ENCODE data around the gene MEAF6. TPM values are rescaled to one million over a fixed set of nuclear protein-coding genes. Genes with fewer than 3 reads are reported as not detected.

MEAF6 gene
- total and polyA plus RNA-seq, 2 experiments from 2014 or later: 60.1 to 64.5 TPM

- Histone ChIP-seq H4K20me1 (replicated peaks; ENCODE audit: insufficient read depth) (no peaks in the 10 kb centered on the region; the same call in 1 of the 2 replicates), H3F3A (replicated peaks; ENCODE audit: low read depth) (0 out of 2 replicates have a peak, but pooled peaks cover 9% of the 10 kb centered on the region), H3K9me2 (ENCODE audit: insufficient read depth) (no peaks in the 10 kb centered on the region), H3K27me3 (ENCODE audit: insufficient read depth) (no peaks in the 10 kb centered on the region), H2AFZ (no peak overlapping the region), H3K27ac (ENCODE audit: low read depth) (no peak overlapping the region), H3K4me3 (no peak overlapping the region), H3K4me1 (ENCODE audit: insufficient read depth) (peaks cover 7% of the 10 kb centered on the region; the same call in 1 of the 2 replicates), H3K36me3 (ENCODE audit: insufficient read depth) (peaks cover 4% of the 10 kb centered on the region), H3K4me2 (no peak overlapping the region), H3K79me2 (replicated peaks; ENCODE audit: insufficient read depth) (no peaks in the 10 kb centered on the region)
- peaks cover 9% of the 10 kb centered on the region for H3K36me3 Mint-ChIP-seq (ENCODE audit: low read depth)
- no peak for TF ChIP-seq EZH2 (IDR thresholded peaks at IDR 0.05; ENCODE audit: low read depth, unreplicated experiment)
- no peak for TF ChIP-seq ZNF114 (CRISPR knock-in tag; IDR thresholded peaks at IDR 0.05)
- TF ChIP-seq, protein P1, sequence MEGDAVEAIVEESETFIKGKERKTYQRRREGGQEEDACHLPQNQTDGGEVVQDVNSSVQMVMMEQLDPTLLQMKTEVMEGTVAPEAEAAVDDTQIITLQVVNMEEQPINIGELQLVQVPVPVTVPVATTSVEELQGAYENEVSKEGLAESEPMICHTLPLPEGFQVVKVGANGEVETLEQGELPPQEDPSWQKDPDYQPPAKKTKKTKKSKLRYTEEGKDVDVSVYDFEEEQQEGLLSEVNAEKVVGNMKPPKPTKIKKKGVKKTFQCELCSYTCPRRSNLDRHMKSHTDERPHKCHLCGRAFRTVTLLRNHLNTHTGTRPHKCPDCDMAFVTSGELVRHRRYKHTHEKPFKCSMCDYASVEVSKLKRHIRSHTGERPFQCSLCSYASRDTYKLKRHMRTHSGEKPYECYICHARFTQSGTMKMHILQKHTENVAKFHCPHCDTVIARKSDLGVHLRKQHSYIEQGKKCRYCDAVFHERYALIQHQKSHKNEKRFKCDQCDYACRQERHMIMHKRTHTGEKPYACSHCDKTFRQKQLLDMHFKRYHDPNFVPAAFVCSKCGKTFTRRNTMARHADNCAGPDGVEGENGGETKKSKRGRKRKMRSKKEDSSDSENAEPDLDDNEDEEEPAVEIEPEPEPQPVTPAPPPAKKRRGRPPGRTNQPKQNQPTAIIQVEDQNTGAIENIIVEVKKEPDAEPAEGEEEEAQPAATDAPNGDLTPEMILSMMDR (conservative IDR thresholded peaks at IDR 0.05; ENCODE audit: low read depth in 2 of 2): no peak; a peak in 1 of 4 replicates
- TF ChIP-seq STAT1 (IDR thresholded peaks at IDR 0.05; ENCODE audit: unreplicated experiment): no peak
- TF ChIP-seq CREB1 (CRISPR knock-in tag; IDR thresholded peaks at IDR 0.05; ENCODE audit: low read depth): no peak
- no peak for TF ChIP-seq POLR2AphosphoS5 (IDR thresholded peaks at IDR 0.05; ENCODE audit: low read depth)
- TF ChIP-seq JUNB (IDR thresholded peaks at IDR 0.05; ENCODE audit: unreplicated experiment): no peak
- no peak for TF ChIP-seq NANOG (IDR thresholded peaks at IDR 0.05; ENCODE audit: borderline replicate concordance)
- TF ChIP-seq, protein P2, sequence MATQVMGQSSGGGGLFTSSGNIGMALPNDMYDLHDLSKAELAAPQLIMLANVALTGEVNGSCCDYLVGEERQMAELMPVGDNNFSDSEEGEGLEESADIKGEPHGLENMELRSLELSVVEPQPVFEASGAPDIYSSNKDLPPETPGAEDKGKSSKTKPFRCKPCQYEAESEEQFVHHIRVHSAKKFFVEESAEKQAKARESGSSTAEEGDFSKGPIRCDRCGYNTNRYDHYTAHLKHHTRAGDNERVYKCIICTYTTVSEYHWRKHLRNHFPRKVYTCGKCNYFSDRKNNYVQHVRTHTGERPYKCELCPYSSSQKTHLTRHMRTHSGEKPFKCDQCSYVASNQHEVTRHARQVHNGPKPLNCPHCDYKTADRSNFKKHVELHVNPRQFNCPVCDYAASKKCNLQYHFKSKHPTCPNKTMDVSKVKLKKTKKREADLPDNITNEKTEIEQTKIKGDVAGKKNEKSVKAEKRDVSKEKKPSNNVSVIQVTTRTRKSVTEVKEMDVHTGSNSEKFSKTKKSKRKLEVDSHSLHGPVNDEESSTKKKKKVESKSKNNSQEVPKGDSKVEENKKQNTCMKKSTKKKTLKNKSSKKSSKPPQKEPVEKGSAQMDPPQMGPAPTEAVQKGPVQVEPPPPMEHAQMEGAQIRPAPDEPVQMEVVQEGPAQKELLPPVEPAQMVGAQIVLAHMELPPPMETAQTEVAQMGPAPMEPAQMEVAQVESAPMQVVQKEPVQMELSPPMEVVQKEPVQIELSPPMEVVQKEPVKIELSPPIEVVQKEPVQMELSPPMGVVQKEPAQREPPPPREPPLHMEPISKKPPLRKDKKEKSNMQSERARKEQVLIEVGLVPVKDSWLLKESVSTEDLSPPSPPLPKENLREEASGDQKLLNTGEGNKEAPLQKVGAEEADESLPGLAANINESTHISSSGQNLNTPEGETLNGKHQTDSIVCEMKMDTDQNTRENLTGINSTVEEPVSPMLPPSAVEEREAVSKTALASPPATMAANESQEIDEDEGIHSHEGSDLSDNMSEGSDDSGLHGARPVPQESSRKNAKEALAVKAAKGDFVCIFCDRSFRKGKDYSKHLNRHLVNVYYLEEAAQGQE (IDR thresholded peaks at IDR 0.05; ENCODE audit: unreplicated experiment): no peak
- no peak for TF ChIP-seq ZNF462 (CRISPR knock-in tag; IDR thresholded peaks at IDR 0.05)
- no peak for TF ChIP-seq EZH2phosphoT487 (IDR thresholded peaks at IDR 0.05; ENCODE audit: unreplicated experiment)
- TF ChIP-seq ZNF331 (CRISPR knock-in tag; IDR thresholded peaks at IDR 0.05; ENCODE audit: low read depth): no peak
- no peak for TF ChIP-seq ETS1 (IDR thresholded peaks at IDR 0.05)
- H3K4me1 Mint-ChIP-seq: peaks cover 15% of the 10 kb centered on the region
- no peak overlapping the region for H3K4me3 Mint-ChIP-seq
- H3K27me3 Mint-ChIP-seq (ENCODE audit: insufficient read depth, low read depth, poor library complexity): peaks cover 7% of the 10 kb centered on the region
- ATAC-seq (no peak), DNase-seq (ENCODE audit: low spot score) (no peak)
- H3K27ac Mint-ChIP-seq: no peak overlapping the region
- no peaks in the 10 kb centered on the region for H3K9me3 Mint-ChIP-seq
These were observed 27.0 kb downstream of the MEAF6 start for GRCh38 chr1:37487619-37487984.
